ENCODE data around the gene FAM111B. TPM values are rescaled to one million over a fixed set of nuclear protein-coding genes. Genes with fewer than 3 reads are reported as not detected.

Gene FAM111B
- total and polyA plus RNA-seq, 2 of the 8 experiments (the other 6 are each of a cell fraction or from before 2014, with no cell fraction given): 4.8 to 38.1 TPM

- CTCF ChIA-PET (ENCODE audit: partially characterized antibody): no interaction called here
Observed at GRCh38 chr11:59117774-59118173, 10.7 kb downstream of the FAM111B start.

More at GRCh38 chr11:59117774-59118173, 10.7 kb downstream of the FAM111B start:
- H3K79me2 ChIP-seq (ENCODE audit: control insufficient read depth in 1 of 2, insufficient read depth in 2 of 2, low read length in 2 of 2): no peaks in the 10 kb centered on the region
- H2BK120ac ChIP-seq (replicated peaks; ENCODE audit: low read depth, low read length): no peak overlapping the region
- H3K9ac ChIP-seq (replicated peaks in 1 of 4; ENCODE audit: extremely low read depth in 1 of 4, low read depth in 3 of 4, low read length in 3 of 4): no peak overlapping the region
- H3K14ac ChIP-seq (ENCODE audit: insufficient read length): no peak overlapping the region
- H4K8ac ChIP-seq (ENCODE audit: extremely low read depth, insufficient read depth, low read length): no peak overlapping the region
- no peak overlapping the region for H2AFZ ChIP-seq (ENCODE audit: low read length)
- no peak overlapping the region for H3K4ac ChIP-seq (replicated peaks; ENCODE audit: insufficient read length, low read depth, low read length)
- 95% methylated on average over 2 of the region's 2 CpGs; no CpG with 5 or more reads in 1 of the 2 experiments for WGBS, 2 experiments (ENCODE audit: extremely low coverage in 1 of 2, insufficient coverage in 1 of 2, insufficient read length in 1 of 2, insufficient replicate concordance in 2 of 2, low coverage in 1 of 2, low lambda C conversion rate in 2 of 2, missing lambda C conversion rate in 1 of 2)
- H4K5ac ChIP-seq (ENCODE audit: insufficient read length, low read depth, low read length): no peak overlapping the region
- H2BK15ac ChIP-seq (ENCODE audit: low read length): no peak overlapping the region
- no peak overlapping the region for H2AK5ac ChIP-seq (ENCODE audit: low read depth, low read length)
- no peak overlapping the region for H3K23ac ChIP-seq (ENCODE audit: insufficient read length)
- TF ChIP-seq CEBPB (IDR thresholded peaks at IDR 0.05; ENCODE audit: low read depth, low read length) (no peak), SIX5 (IDR thresholded peaks at IDR 0.05; ENCODE audit: low read depth, low read length) (no peak), FOSL1 (IDR thresholded peaks at IDR 0.05; ENCODE audit: insufficient read depth, low read depth, low read length) (no peak), CTBP2 (IDR thresholded peaks at IDR 0.05; ENCODE audit: borderline replicate concordance, insufficient read depth, insufficient read length, low read length) (no peak)
- no peak overlapping the region for H2BK20ac ChIP-seq (ENCODE audit: low read length)
- H3K18ac ChIP-seq (ENCODE audit: extremely low read depth, low read length): no peak overlapping the region
- no peaks in the 10 kb centered on the region for H3K27me3 ChIP-seq (replicated peaks in 1 of 4; ENCODE audit: control insufficient read depth in 3 of 4, extremely low read depth in 1 of 4, insufficient read depth in 3 of 4, low read length in 3 of 4)
- H3K4me1 ChIP-seq (replicated peaks in 1 of 4; ENCODE audit: control insufficient read depth in 3 of 4, insufficient read depth in 4 of 4, low read length in 3 of 4): no peaks in the 10 kb centered on the region
- H3K9me3 ChIP-seq (ENCODE audit: insufficient read depth in 2 of 2, low read depth in 1 of 2, low read length in 1 of 2): peaks cover 17 to 26% of the 10 kb centered on the region in 2 experiments
- no peak overlapping the region for H3K27ac ChIP-seq (ENCODE audit: low read depth, low read length)
- H4K91ac ChIP-seq (replicated peaks; ENCODE audit: insufficient read length, low read length): no peak overlapping the region
- no peak overlapping the region for H3K56ac ChIP-seq (replicated peaks; ENCODE audit: insufficient read length, low read depth, low read length)
- H3K23me2 ChIP-seq (ENCODE audit: low read depth, low read length): no peaks in the 10 kb centered on the region
- POLR2A ChIA-PET (ENCODE audit: partially characterized antibody): no interaction called here
- H3K36me3 ChIP-seq (ENCODE audit: control insufficient read depth in 2 of 4, insufficient read depth in 4 of 4, low read length in 3 of 4): peaks cover 3 to 69% (median 22%) of the 10 kb centered on the region in 4 experiments; a peak in 5 of 8 replicates
- peaks cover 0 to 2% of the 10 kb centered on the region in 2 experiments for H4K20me1 ChIP-seq (replicated peaks in 1 of 2; ENCODE audit: control insufficient read depth in 1 of 2, insufficient read depth in 2 of 2, low read length in 2 of 2)
- H3K79me1 ChIP-seq (ENCODE audit: low read depth, low read length): no peaks in the 10 kb centered on the region
- no peak for FAIRE-seq
- no peak overlapping the region for H3K4me3 ChIP-seq (ENCODE audit: extremely low read depth in 1 of 4, insufficient read depth in 2 of 4, low read depth in 3 of 4, low read length in 4 of 4)
- no peak overlapping the region for H3K4me2 ChIP-seq (ENCODE audit: insufficient read depth in 1 of 2, low read depth in 2 of 2, low read length in 2 of 2)
- no peak overlapping the region for H2BK12ac ChIP-seq (ENCODE audit: low read depth, low read length)
- H2BK5ac ChIP-seq (ENCODE audit: low read depth, low read length): no peak overlapping the region
- no peak for DNase-seq (ENCODE audit: low read depth in 1 of 2, low spot score in 2 of 2)
